Measurements from ENCODE around the gene PALB2.

- TF ChIP-seq YY1 (IDR thresholded peaks at IDR 0.05; ENCODE audit: low read depth) (no peak), RAD21 (IDR thresholded peaks at IDR 0.05; ENCODE audit: low read depth) (no peak), TCF12 (IDR thresholded peaks at IDR 0.05; ENCODE audit: low read depth) (no peak), CREB1 (IDR thresholded peaks at IDR 0.05; ENCODE audit: low read depth) (no peak), TEAD4 (IDR thresholded peaks at IDR 0.05) (no peak), EP300 (IDR thresholded peaks at IDR 0.05; ENCODE audit: borderline replicate concordance) (no peak), FOXM1 (IDR thresholded peaks at IDR 0.05; ENCODE audit: borderline replicate concordance, low read depth) (no peak), CEBPB (IDR thresholded peaks at IDR 0.05) (no peak), MAX (IDR thresholded peaks at IDR 0.05) (no peak), TAF1 (IDR thresholded peaks at IDR 0.05; ENCODE audit: low read depth) (no peak)
These were observed 25.7 kb upstream of the PALB2 start for GRCh38 chr16:23666571-23667354.
